NK-92 (cell line): ENCODE results near the gene MROH2A.

ENCODE experiments used
- DNase-seq: peaks from one replicate; lab custom pipeline; 2025; ENCODE audit not compliant: unreplicated experiment; lab: John Stamatoyannopoulos, UW

MROH2A gene

DNA sequence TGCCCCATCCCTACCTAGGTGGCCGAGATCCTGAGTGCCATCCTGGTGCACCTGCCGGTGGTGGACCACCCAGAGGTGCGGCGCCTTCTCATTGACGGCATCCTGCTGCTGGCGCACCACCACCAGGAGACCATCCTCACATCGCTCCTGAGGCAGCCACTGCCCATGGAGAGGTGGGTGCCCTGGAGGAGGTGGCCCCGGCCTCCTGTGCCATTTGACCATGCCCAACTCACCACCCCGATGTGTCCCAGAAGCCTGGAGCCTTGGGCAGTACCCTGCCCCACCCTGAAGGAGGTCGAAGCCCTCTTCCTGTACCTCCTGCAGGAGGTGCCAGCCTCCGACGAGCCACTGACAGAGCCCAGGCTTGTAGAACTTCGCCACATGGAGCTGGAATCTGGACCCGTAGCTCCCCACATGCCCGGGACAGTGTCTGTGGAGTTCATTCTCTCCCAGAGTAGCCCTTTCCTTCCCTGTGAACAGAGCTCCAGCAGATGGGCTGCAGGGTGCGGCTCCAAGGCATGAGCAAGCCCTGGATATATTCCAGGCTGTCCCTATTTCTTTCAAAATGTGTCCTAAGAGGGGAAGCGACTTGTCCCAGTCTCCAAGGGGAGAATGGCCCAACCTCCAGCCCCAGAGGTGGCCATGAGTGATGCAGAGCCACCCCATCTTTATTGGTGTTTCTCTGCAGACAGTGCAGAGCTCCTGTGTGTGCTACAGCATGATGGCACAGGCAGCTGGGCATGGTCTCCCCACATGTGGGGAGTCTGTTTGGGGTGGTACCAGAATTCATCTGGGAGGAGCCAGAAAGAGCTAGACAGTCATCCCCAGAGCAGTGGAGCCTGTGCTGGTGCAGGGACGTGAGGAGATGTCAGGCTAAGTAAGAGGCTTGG, 42.0 kb downstream of the MROH2A start:
- DNase-seq, result no peak

DNA sequence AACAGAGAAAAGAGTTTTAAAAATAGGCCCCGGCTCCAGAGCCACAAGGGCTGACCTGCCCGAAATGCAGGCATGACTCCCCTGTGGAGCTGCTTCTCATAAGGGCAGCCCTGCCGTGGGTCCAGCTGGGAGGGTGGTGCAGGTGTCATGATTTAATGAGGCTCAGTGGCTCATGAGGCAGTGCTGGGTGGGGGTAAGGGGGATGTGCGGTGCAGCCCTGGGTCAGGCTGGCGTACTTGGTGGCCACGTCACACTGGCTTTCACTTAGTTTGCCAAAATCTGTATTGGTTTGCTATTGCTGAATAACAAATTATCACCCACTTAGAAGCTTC, 42.6 kb downstream of the MROH2A start:
- DNase-seq, result no peak

DNA sequence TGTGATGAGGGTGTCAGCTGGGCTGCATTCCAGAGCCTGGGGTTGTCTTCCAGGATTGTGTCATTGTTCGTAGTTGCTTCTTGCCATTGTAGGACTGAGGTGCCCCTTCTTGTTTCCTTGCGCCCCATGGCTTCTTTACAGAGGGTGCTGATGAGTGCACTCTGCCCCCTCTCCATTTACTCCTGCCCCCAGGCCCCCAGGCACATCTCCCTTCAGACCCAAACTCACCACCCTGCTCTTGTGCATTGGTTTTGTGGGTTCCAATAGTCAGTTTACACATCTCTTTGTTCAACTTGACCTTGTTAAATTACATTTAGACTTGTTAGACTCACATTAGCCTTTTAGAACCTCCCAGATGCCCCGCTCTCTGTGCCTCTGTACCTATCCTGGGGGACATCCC, 43.1 kb downstream of the MROH2A start:
- DNase-seq, result no peak

DNA sequence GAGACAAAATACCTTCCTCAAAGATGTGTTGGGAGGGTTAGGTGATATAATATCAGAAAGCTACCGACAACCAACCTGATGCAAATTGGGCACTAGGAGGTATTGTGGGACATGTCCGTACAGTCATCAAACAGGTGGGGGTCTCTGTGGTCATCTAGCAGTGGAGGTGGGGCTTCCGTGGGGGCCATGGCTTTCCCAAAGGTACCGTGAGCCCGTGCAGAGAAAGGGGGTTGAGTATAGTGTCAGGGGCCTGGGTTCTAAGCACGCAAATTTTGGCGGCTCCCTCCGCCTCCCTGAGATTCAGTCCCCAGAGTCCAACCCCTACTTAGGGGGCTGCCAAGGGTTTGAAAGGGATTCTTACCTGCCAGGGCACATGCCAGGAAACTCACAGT, 43.6 kb downstream of the MROH2A start:
- no peak for DNase-seq

DNA sequence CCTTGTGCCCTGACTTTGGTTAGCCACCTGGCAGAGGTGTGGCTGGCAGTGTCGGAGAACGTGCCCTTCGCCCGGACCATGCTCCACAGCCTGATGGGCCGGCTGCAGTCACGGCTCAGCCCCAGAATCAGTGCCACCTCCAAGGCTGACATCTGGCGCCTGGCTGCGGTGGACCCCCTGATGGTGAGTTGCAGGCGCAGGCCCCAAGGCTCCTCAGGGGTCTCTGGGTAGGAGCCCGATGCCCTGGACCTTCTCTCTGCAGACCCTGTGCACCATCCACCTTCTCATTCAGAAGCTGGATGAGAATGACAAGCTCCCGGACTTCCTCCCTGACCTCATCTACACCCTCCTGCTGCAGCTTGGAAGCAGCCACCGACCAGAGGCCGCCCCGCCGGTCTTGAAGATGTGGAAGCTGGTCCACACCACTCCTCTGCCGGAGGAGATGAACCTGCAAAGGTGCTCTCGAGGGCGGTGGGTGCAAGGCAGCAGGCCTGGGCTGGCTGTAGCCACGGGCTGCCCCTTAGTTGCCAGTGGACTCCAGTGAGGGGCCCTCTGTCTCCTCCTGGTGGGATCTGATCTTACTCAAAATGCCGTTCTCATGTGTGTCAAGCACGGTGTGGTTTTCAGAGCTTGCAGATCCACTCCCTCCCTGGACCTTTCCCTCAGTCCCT, 44.1 kb downstream of the MROH2A start:
- DNase-seq, result no peak

DNA sequence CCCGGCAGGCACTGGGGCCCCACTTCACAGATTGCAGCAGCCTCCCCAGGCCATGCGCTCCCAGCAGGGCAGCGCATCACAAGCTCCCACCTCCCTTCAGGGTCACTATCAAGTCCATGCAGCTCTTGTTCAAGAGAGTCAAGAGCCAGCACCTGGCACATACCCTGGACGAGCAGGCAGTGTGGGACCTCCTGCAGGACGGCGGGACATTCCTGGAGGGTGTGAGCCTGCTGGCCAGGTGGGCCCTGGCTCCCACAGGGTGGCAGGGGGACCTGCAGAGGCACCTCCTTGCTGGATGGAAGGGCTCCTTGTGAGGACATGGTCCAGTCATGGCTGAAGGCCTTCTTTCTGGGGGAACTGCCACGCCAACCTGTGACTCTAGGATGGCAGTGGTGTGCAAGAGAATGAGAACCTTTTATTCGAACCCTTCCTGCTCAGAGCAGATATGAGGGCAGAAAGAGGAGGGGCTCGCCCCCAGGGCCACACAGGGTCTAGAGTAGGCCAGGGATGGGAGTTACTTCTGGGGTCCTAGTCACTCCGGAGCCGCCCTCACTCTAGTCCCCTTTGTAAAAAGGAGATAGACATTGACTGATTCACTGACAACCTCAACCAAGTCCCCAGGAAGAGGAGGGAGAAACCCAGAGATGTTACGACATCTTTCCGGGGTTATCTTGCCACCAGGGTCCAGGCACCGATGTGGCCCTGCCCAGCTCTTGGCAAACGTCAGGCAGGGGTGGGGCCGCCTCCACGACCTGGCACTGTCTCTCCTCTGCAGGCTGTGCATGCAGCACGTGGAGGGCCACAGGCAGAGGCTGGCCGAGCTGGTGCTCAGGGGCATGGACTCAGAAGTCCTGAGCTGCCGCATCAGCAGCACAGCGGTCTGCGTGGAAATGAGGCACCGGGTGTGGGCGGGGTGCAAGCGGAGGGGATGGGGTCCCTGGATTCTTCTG, 44.9 kb downstream of the MROH2A start:
- DNase-seq, result no peak

DNA sequence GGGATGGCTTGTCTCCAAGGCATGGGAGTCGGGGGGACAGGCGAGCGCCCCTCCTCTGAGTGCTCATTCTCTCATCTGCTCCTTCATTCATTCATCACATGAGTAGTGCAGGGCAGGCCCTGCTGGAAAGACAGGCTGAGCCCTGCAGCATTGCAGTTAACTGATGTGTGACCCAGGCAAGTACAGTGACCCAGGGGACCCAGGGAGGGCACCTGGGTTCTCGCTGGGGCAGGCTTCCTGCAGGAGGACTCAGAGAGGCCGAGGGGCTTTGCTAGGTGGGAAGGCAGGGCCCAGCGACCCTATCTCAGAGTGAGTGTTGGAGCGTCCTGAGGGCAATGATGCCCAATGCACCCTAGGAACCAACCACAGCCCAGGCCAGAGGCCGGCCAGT, 45.6 kb downstream of the MROH2A start:
- DNase-seq, result no peak

DNA sequence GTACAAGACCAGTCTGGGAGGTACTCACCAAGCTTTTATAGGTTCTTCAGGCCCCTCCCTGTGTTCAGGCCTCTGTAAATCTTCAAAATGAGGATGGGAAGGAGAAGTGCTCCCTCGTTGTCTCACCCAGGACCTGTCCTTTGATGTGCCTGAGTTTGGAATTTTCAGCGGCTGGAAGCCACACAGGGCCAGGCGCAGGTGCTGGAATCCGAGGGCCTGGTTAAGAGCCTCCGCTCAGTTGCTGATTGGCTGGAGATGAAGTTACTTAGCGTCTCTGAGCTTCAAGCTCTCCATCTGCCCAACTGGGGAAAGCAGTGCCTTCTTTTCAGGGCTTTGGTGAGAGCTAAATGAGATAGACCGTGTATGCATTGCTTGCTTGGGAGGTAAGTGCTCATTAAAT, 46.2 kb downstream of the MROH2A start:
- DNase-seq, result no peak

DNA sequence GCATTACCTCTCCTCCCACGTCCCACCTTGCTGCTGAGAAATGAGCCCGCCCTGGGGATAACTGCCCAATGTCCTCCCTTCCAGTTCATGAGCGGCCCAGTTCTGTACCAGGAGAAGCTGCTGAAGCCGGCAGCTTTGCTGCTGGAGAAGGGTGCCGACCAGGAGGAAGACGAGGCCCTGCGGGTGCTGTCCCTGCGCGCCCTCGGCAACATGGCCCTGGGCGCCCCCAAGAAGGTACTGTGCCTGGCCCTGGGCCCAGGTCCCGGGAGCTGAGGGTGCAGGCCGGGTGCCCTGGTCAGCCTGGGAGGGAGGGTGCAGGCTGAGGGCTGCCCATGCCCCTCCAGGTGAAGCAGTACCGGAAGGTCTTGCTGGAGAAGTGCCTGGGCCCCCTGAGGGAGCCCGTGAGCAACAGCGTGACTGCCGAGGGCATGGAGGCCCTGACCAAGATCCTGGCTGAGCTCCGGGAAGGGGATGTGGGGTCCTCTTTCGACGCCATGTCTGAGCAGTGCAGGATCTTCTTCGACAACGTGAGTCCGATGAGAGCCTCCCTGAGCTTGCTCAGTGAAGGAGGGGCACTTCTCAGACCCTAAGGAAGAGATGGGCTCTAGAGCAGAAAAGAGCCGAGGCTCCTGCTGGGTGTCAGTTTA, 50.5 kb downstream of the MROH2A start:
- DNase-seq, result no peak

DNA sequence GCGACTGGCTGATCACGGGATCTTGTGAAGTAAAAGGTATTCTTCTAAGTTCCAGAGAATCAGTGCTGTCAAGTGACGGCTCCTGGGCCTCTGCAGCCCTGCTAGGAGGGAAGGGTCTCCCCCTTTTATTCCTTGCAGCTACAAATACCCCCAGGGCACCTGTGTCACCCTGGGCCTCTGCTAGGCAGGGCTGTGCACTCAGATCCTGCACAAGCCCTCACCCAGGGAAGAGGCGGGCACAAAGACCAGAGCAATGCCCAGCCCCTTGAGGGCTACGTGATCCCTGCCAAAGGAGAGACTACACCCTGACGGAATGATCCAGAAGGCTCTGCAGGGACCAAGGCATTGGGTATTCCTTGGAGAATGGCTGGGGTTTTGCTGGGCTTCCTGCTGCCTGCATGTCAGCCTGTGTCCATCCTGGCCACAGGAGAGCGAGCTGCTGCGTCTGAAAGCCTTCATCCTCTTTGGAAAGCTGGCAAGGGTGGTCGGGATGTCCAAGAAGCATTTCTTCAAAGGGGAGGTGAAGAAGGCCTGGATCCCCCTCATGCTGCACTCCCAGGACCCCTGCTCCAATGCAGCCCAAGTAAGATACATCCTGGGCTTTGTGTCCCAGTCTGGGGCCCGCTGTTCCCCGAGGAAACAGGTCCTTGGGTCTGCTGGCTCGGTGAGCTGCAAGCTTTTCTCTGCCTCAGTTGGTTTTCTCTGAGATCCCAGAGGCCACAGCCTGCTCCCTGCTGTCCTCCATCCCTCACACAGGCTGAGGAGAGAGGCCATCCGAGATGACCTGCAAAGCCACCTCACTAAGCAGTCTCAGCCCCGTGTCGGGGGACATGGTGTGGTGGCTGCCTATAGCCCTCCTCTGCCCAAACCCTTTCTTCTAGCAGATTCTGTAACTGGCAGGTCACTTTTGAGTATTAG, 51.3 kb downstream of the MROH2A start:
- no peak for DNase-seq

DNA sequence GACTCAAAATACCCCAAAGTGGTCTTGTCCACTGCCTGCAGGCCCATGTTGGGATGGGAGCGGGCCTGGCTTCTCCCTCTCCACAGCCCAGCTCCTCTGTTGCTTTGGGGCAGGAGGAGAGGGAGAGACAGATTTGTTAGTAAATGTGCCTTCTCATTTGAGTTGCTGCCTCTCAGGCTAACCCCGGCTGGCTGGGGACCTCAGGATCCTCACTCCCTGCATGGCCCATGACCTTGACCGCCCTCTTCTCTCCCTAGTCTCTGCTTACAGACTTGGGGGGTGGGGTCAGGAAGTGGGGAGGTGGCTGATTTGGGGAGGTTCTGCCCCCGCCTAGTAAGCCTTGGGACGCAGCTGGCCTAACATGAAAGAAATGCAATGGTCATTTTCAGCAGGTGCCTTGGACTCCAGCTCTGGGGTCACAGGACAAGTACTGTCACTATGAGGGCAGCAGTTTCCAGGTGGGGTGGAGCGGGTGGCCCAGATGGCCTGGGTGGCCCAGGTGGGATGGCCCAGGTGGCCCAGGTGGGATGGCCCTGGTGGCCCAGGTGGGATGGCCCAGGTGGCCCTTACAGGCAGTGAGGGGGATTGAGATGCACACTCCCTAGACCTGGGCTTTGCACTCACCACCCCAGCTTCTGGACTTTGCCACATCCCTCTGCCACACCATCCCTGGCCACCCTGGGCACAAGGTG, 52.1 kb downstream of the MROH2A start:
- no peak for DNase-seq

DNA sequence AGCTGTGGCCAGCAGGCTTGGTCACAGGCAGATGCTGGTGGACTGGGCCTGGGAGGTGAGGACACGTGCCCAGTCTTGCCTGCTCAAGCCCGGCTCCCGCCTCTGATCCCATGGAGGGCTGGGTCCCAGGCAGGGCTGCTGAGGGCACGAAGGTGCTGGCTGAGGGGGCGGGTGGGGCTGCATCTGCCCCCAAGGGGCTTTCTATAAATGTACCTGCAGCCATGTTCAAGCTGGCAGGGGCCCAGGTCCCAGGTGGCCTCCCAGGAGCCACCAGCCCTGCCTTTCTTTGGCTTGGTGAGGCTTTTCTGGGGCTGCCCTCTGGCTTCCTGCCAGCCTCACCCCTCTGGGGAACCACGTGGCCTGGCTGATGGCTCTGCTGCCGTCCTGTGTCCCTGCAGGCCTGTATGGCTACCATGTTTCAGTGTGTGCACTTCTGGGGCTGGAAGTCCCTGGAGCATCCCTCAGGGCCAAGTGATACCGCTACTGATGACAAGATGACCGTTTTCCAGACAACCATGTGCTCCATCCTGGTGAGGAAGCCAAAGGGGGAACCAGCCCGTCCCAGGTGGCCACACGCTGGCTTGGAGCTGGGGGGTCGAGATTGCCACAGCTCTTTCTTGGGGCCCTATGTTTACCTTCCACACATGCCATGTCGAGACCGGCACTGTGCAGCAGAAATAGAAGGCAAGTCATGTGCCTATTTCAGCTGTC, 53.0 kb downstream of the MROH2A start:
- no peak for DNase-seq

DNA sequence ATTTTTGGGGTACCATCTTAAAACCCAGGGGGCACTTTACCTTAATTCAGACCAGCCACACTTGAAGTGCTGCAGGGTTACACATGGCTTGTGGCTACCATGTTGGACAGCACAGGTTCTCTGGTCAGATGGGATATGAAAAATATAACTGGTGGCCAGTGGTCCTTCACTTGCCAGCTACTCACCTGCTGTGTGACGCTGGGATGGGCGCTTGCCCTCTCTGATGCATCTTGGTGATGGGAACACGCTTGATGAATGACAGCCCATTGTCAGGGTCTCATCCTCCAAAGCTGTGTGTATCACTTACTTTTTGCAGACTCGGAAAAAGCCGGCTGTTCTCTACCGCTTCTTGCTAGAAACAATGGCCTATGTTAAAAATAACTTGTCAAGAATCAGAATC, 53.7 kb downstream of the MROH2A start:
- DNase-seq, result no peak

DNA sequence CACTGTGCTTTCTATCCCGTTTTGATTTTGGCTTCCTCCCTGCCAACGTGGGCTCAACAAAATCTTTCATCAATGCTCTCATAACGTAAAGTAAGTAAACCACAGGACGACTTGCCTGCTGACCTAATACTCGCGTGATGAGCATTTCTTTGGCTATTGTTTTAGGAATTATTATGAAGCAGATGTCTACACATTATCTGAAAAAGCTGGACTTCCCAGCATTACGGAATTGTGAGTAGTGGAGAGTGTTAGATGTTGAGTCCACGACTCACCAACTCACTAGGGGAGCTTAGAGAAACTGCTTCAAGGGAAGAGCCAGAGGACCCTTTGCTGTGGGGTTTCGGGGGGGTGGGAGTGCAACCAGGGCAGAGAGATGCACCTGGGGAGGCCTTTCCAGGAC, 54.3 kb downstream of the MROH2A start:
- DNase-seq, result no peak

DNA sequence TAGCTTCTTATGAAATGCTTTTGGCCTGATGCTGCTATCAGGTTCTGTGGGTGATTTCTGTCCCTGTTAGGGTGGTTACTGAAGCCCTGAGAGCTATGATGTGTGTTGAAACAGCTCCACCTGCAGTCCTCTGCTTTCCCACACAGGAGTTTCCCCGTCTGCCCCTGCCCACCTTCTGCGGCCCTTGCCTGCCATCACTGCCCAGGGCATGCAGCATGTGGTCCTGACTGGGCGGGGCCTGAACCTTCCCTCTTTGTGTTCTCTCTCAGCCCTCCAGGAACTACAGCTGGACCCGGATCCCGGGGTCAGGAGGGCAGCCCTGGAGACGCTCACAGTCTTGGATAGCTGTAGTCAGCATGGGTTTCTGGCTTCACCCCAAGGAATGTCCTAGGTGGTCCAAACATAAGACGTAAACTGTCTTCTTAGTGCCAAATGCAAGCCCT, 54.8 kb downstream of the MROH2A start:
- DNase-seq, result no peak

DNA sequence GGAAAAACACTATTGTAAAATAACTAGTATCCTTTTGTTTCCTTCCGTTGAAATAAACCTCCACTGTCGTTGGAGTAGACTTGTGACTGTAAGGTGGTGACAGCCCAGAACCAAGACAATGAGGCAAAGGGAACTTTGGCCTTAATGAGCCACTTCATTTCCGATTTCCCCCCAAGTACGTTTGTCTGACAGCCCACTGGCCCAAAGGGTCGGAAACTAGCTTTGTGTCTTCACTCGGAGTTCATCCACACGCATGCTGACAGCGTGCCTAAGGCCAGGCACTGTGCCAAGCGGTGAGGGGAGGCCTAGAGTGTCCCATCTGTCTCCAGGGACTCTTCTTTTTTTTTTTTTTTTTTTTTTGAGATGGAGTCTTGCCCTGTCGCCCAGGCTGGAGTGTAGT, 55.2 kb downstream of the MROH2A start:
- no peak for DNase-seq

DNA sequence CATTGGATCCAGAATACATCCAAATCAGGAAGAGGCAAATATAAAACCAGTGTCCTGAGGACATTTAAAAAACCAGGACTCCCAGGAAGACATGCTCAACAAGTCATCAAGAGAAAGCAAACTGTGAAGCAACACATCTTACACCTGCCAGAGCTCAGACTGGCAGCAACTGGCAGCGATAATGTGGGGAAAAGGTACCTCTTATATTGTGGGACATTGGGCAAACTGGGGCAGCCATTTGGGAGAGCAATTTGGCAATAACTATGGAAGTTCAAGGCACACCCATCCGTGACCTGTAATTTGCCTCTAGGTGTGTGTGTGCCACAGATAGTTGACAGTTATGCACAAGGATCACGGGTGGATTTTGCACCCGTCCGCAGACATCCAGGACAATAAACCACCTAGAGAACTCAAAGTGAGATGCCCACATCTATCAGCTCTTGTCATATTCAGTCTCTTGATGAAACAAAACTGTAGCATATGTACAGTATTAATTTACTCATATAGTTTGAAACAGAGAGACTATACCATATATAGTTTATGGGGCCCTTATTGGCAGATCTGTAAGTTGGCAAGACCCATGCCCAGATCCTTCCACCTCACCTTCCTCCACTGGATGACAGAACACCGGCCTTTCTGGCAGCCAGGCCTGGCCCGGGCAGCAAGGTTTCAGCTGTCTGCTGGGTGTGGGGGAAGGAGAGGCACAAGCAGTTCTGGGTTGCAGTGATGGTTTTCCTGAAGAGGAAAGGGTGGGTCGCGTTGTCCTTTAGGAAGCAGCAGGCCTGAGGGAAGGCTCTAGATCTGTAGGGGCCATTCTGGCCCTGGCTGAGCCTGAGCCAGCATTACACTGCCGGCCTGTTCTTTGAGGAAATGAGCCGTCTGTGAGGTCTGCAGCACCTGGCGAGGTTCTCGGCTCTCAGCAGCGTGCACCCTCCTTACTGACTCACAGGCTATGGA, 57.4 kb downstream of the MROH2A start:
- no peak for DNase-seq

DNA sequence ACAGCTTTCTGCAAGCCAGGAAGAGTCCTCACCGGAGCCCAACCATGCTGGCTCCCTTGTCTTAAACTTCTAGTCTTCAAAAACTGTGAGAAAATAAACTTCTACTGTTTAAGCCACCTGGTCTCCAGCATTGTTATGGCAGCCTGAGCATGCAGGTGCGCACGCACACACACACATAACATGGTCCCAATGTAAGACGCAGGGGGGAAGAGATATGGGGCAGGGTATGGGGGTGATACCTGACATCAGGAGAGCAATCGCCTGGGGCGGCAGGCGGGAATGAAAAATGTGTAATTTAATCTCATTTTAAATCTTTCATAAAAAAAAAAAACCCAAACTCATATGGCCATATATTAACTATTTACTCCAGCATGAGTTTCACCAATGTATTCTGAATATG, 58.2 kb downstream of the MROH2A start:
- no peak for DNase-seq
